ES-I3 (cell line): ENCODE data around the gene DAND5.

ENCODE experiments used
- H3K36me3 ChIP-seq: 2 replicates; pipeline ENCODE4 v1.6.1; 2013; ENCODE audit warnings: mild to moderate bottlenecking, low read length, control low read depth, moderate library complexity; ENCODE audit not compliant: insufficient read depth
- H3K4me1 ChIP-seq: 2 replicates; pipeline ENCODE4 v1.6.1; 2013; ENCODE audit warnings: mild to moderate bottlenecking, control low read depth, low read length; ENCODE audit not compliant: insufficient read depth
- H3K9ac ChIP-seq: 2 replicates; pipeline ENCODE4 v1.6.1; 2013; ENCODE audit warnings: low read depth, mild to moderate bottlenecking, low read length, moderate library complexity
- H3K9me3 ChIP-seq: 2 replicates; pipeline ENCODE4 v1.6.1; 2013; ENCODE audit warnings: mild to moderate bottlenecking, low read length, moderate library complexity; ENCODE audit not compliant: control insufficient read depth, insufficient read depth

Gene DAND5

GRCh38 chr19:12987190-12987589 is 17.8 kb downstream of the DAND5 start:
- Histone ChIP-seq H3K9me3 (no peaks in the 10 kb centered on the region), H3K9ac (no peak overlapping the region), H3K4me1 (peaks cover 4% of the 10 kb centered on the region; the same call in 1 of the 2 replicates), H3K36me3 (no peaks in the 10 kb centered on the region)

- Histone ChIP-seq H3K9ac (no peak overlapping the region), H3K9me3 (no peaks in the 10 kb centered on the region), H3K36me3 (no peaks in the 10 kb centered on the region), H3K4me1 (peaks cover 4% of the 10 kb centered on the region; the same call in 1 of the 2 replicates)
Observed at GRCh38 chr19:12987781-12988180, 18.4 kb downstream of the DAND5 start.

GRCh38 chr19:12990431-12990830 is 21.1 kb downstream of the DAND5 start:
- Histone ChIP-seq H3K36me3 (no peaks in the 10 kb centered on the region), H3K9me3 (no peaks in the 10 kb centered on the region), H3K9ac (no peak overlapping the region), H3K4me1 (peaks cover 2% of the 10 kb centered on the region; the same call in 1 of the 2 replicates)

GRCh38 chr19:12990853-12991252 is 21.5 kb downstream of the DAND5 start:
- no peaks in the 10 kb centered on the region for H3K9me3 ChIP-seq
- H3K36me3 ChIP-seq, result no peaks in the 10 kb centered on the region
- no peak overlapping the region for H3K9ac ChIP-seq

GRCh38 chr19:12991296-12991695 is 21.9 kb downstream of the DAND5 start:
- Histone ChIP-seq H3K9ac (no peak overlapping the region), H3K9me3 (no peaks in the 10 kb centered on the region), H3K4me1 (no peaks in the 10 kb centered on the region), H3K36me3 (no peaks in the 10 kb centered on the region)

More at GRCh38 chr19:12990853-12991252, 21.5 kb downstream of the DAND5 start:
- no peaks in the 10 kb centered on the region for H3K4me1 ChIP-seq

GRCh38 chr19:12992729-12993128 is 23.4 kb downstream of the DAND5 start:
- Histone ChIP-seq H3K4me1 (no peaks in the 10 kb centered on the region), H3K9me3 (no peaks in the 10 kb centered on the region), H3K9ac (no peak overlapping the region), H3K36me3 (no peaks in the 10 kb centered on the region)

GRCh38 chr19:12993562-12993961 is 24.2 kb downstream of the DAND5 start:
- H3K4me1 ChIP-seq, result no peaks in the 10 kb centered on the region
- no peaks in the 10 kb centered on the region for H3K9me3 ChIP-seq
- no peaks in the 10 kb centered on the region for H3K36me3 ChIP-seq
- H3K9ac ChIP-seq, result no peak overlapping the region

- Histone ChIP-seq H3K9me3 (no peaks in the 10 kb centered on the region), H3K9ac (peak within 1 kb of the TSS; percentile 33; the same call in 1 of the 2 replicates), H3K36me3 (no peaks in the 10 kb centered on the region)
Observed at GRCh38 chr19:12994701-12995595, 25.6 kb downstream of the DAND5 start, which contains the start of gene NFIX. TSS of gene NFIX (plus strand) at chr19:12995475. CDS start at chr19:12995838, 363 bp downstream.

GRCh38 chr19:12995596-12996405 is 26.4 kb downstream of the DAND5 start:
- H3K9me3 ChIP-seq, result no peaks in the 10 kb centered on the region
- H3K4me1 ChIP-seq, result no peaks in the 10 kb centered on the region
- H3K9ac ChIP-seq, result peak overlapping the region; percentile 33; the same call in 1 of the 2 replicates
- H3K36me3 ChIP-seq, result no peaks in the 10 kb centered on the region

More at GRCh38 chr19:12994701-12995595, 25.6 kb downstream of the DAND5 start, which contains the start of gene NFIX:
- no peaks in the 10 kb centered on the region for H3K4me1 ChIP-seq

GRCh38 chr19:12996406-12997094 is 27.2 kb downstream of the DAND5 start:
- H3K9me3 ChIP-seq, result no peaks in the 10 kb centered on the region
- no peaks in the 10 kb centered on the region for H3K36me3 ChIP-seq
- no peaks in the 10 kb centered on the region for H3K4me1 ChIP-seq
- peak overlapping the region; percentile 33; the same call in 1 of the 2 replicates for H3K9ac ChIP-seq

GRCh38 chr19:12997179-12997966 is 28.0 kb downstream of the DAND5 start:
- no peaks in the 10 kb centered on the region for H3K9me3 ChIP-seq
- no peak overlapping the region for H3K9ac ChIP-seq
- no peaks in the 10 kb centered on the region for H3K4me1 ChIP-seq
- no peaks in the 10 kb centered on the region for H3K36me3 ChIP-seq

- no peaks in the 10 kb centered on the region for H3K36me3 ChIP-seq
- no peaks in the 10 kb centered on the region for H3K4me1 ChIP-seq
- H3K9me3 ChIP-seq, result no peaks in the 10 kb centered on the region
- H3K9ac ChIP-seq, result no peak overlapping the region
Observed at GRCh38 chr19:12997967-12998940, 28.9 kb downstream of the DAND5 start.

- Histone ChIP-seq H3K36me3 (no peaks in the 10 kb centered on the region), H3K4me1 (no peaks in the 10 kb centered on the region), H3K9me3 (no peaks in the 10 kb centered on the region), H3K9ac (no peak overlapping the region)
Observed at GRCh38 chr19:13001166-13001501, 31.8 kb downstream of the DAND5 start.
